IMR-90 (cell line): ENCODE measurements around the gene C6.

Source experiments
- CEBPB ChIP-seq: IDR thresholded peaks from 2 replicates; pipeline ENCODE4 v1.6.1; 2012; ENCODE audit warnings: low read depth, low read length, improper control_type of control experiment
- POLR2A ChIP-seq: IDR thresholded peaks from 2 replicates; pipeline ENCODE4 v1.6.1; 2012; ENCODE audit warnings: mild to moderate bottlenecking, low read depth, low read length
- RAD21 ChIP-seq: IDR thresholded peaks from 2 replicates; pipeline ENCODE4 v1.6.1; 2012; ENCODE audit warnings: low read length, improper control_type of control experiment
- TF ChIP-seq, protein P1 (sequence below): conservative IDR thresholded peaks from 2 replicates; pipeline ENCODE4 v1.5.1; 2012; ENCODE audit warnings: mild to moderate bottlenecking, low read depth, low read length, improper control_type of control experiment
- TF ChIP-seq, protein P2 (sequence below): fragments of 150-350 bp; IDR thresholded peaks from 2 replicates; pipeline ENCODE4 v1.6.1; 2016; ENCODE audit warnings: low read depth, mild to moderate bottlenecking, low read length, moderate library complexity, borderline replicate concordance

- TF ChIP-seq, protein P1, sequence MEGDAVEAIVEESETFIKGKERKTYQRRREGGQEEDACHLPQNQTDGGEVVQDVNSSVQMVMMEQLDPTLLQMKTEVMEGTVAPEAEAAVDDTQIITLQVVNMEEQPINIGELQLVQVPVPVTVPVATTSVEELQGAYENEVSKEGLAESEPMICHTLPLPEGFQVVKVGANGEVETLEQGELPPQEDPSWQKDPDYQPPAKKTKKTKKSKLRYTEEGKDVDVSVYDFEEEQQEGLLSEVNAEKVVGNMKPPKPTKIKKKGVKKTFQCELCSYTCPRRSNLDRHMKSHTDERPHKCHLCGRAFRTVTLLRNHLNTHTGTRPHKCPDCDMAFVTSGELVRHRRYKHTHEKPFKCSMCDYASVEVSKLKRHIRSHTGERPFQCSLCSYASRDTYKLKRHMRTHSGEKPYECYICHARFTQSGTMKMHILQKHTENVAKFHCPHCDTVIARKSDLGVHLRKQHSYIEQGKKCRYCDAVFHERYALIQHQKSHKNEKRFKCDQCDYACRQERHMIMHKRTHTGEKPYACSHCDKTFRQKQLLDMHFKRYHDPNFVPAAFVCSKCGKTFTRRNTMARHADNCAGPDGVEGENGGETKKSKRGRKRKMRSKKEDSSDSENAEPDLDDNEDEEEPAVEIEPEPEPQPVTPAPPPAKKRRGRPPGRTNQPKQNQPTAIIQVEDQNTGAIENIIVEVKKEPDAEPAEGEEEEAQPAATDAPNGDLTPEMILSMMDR = no peak
- TF ChIP-seq RAD21 = no peak
- TF ChIP-seq POLR2A = no peak
- peak; percentile 73 for TF ChIP-seq CEBPB
- TF ChIP-seq, protein P2, sequence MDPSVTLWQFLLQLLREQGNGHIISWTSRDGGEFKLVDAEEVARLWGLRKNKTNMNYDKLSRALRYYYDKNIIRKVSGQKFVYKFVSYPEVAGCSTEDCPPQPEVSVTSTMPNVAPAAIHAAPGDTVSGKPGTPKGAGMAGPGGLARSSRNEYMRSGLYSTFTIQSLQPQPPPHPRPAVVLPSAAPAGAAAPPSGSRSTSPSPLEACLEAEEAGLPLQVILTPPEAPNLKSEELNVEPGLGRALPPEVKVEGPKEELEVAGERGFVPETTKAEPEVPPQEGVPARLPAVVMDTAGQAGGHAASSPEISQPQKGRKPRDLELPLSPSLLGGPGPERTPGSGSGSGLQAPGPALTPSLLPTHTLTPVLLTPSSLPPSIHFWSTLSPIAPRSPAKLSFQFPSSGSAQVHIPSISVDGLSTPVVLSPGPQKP = no peak
Measured at GRCh38 chr5:41112486-41113455, 100.6 kb downstream of the C6 start.
